Gastroesophageal sphincter (tissue), 3 donors: ENCODE data around the gene CNNM3.

Experiments
- EP300 ChIP-seq: sonication (generic); formaldehyde crosslinking; IDR thresholded peaks from one replicate; pipeline ENCODE4 v1.6.1; 2017; ENCODE audit warnings: antibody characterized with exemption, mild to moderate bottlenecking
- POLR2A ChIP-seq, 2 donors: fragments of 450-650 bp; IDR thresholded peaks; one replicate each; pipeline ENCODE4 v1.6.1; 2017; ENCODE audit warnings: antibody characterized with exemption in 2 of 2, mild to moderate bottlenecking in 2 of 2, moderate library complexity in 1 of 2
- POLR2AphosphoS5 ChIP-seq: sonication (generic); formaldehyde crosslinking; IDR thresholded peaks from one replicate; pipeline ENCODE4 v1.6.1; 2017; ENCODE audit warnings: antibody characterized with exemption
- TF ChIP-seq, protein P1 (sequence below), 4 experiments: fragments of 200-600 bp in 2 of 4; fragments of 450-650 bp in 2 of 4; sonication (generic) in 1 of 4; IDR thresholded peaks; one replicate each; pipeline ENCODE4 v1.5.1; 2017 to 2019; ENCODE audit warnings: antibody characterized with exemption in 4 of 4, mild to moderate bottlenecking in 2 of 4, moderate library complexity in 2 of 4

DNA sequence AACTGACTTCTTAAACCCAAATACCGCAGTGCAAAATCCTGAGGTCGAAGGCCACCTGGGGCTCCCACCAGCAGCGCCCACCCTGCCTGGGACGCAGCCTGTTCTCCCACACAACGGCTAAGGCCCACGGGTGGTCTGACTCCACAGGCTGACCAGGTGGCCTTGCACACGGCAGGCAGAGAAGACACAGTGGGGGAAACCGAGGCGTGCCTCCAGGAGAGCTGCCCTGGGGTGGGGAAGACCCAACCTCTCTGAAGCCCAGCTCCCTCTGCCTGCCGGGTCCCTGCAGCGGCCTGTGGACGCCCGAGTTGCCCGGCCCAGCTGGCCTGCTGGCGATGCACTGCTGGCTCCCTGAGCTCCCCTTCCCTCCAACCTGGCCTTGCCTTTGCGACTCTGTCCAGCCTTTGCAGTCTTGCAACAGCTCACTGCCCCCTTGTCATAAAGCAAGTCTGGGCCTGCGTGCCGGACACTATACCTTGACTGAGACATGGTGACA is 63.5 kb downstream of the CNNM3 start:
- TF ChIP-seq, protein P1, sequence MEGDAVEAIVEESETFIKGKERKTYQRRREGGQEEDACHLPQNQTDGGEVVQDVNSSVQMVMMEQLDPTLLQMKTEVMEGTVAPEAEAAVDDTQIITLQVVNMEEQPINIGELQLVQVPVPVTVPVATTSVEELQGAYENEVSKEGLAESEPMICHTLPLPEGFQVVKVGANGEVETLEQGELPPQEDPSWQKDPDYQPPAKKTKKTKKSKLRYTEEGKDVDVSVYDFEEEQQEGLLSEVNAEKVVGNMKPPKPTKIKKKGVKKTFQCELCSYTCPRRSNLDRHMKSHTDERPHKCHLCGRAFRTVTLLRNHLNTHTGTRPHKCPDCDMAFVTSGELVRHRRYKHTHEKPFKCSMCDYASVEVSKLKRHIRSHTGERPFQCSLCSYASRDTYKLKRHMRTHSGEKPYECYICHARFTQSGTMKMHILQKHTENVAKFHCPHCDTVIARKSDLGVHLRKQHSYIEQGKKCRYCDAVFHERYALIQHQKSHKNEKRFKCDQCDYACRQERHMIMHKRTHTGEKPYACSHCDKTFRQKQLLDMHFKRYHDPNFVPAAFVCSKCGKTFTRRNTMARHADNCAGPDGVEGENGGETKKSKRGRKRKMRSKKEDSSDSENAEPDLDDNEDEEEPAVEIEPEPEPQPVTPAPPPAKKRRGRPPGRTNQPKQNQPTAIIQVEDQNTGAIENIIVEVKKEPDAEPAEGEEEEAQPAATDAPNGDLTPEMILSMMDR (IDR thresholded peaks at IDR 0.05): no peak
- TF ChIP-seq EP300: no peak
- no peak for TF ChIP-seq POLR2AphosphoS5
- no peak for TF ChIP-seq POLR2A (IDR thresholded peaks at IDR 0.05)
